Coronary artery (tissue), 2 donors: ENCODE data around the gene ADAD2.

Source experiments
- DNase-seq: peaks from one replicate; pipeline ENCODE4 v3.0.0-alpha.2; 2017; ENCODE audit warnings: low spot score
- H3K27ac ChIP-seq, 2 donors: fragments of 200-600 bp; sonication (generic); one replicate each; pipeline ENCODE4 v1.5.1; 2016 to 2019
- H3K4me3 ChIP-seq: fragments of 200-600 bp; sonication (generic); 2 replicates; pipeline ENCODE4 v1.5.1; 2016; ENCODE audit warnings: mild to moderate bottlenecking, moderate library complexity
- TF ChIP-seq, protein P1 (sequence below): fragments of 200-600 bp; sonication (generic); IDR thresholded peaks from one replicate; pipeline ENCODE4 v1.5.1; 2019; ENCODE audit warnings: antibody characterized with exemption

ADAD2 gene

GRCh38 chr16:84181144-84181915 lies 9.6 kb upstream of the ADAD2 start:
- no peak overlapping the region for H3K27ac ChIP-seq
- H3K4me3 ChIP-seq = no peak overlapping the region
- TF ChIP-seq, protein P1, sequence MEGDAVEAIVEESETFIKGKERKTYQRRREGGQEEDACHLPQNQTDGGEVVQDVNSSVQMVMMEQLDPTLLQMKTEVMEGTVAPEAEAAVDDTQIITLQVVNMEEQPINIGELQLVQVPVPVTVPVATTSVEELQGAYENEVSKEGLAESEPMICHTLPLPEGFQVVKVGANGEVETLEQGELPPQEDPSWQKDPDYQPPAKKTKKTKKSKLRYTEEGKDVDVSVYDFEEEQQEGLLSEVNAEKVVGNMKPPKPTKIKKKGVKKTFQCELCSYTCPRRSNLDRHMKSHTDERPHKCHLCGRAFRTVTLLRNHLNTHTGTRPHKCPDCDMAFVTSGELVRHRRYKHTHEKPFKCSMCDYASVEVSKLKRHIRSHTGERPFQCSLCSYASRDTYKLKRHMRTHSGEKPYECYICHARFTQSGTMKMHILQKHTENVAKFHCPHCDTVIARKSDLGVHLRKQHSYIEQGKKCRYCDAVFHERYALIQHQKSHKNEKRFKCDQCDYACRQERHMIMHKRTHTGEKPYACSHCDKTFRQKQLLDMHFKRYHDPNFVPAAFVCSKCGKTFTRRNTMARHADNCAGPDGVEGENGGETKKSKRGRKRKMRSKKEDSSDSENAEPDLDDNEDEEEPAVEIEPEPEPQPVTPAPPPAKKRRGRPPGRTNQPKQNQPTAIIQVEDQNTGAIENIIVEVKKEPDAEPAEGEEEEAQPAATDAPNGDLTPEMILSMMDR = no peak
- DNase-seq = peak; percentile 68

GRCh38 chr16:84182104-84182503 lies 8.9 kb upstream of the ADAD2 start:
- TF ChIP-seq, protein P1 = no peak
- DNase-seq = peak; percentile 68
- Histone ChIP-seq H3K4me3 (no peak overlapping the region), H3K27ac (no peak overlapping the region)

GRCh38 chr16:84182680-84183571 lies 8.0 kb upstream of the ADAD2 start:
- H3K4me3 ChIP-seq = no peak overlapping the region
- TF ChIP-seq, protein P1 = no peak
- DNase-seq = peak; percentile 57
- H3K27ac ChIP-seq = no peak overlapping the region

DNA sequence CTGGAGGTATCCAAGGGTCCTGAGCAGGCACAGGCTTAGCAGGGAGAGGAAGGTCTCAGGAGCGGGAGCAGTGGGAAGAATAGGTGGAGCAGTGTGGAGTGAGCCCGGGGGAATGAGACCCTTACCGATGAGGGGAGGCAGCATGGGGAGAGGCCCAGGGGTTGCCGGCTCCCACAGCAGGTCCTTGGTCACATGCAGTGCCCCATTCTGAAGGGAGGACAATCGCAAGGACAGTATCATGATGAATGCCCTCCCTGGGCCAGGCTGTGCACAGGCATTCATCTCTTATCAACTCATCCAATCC lies 7.4 kb upstream of the ADAD2 start:
- no peak overlapping the region for H3K27ac ChIP-seq
- no peak overlapping the region for H3K4me3 ChIP-seq
- TF ChIP-seq, protein P1 = no peak
- no peak for DNase-seq

GRCh38 chr16:84183911-84184591 lies 6.9 kb upstream of the ADAD2 start:
- TF ChIP-seq, protein P1 = no peak
- peak; percentile 66 for DNase-seq

GRCh38 chr16:84184775-84185174 lies 6.2 kb upstream of the ADAD2 start:
- TF ChIP-seq, protein P1 = no peak
- peak; percentile 68 for DNase-seq
- no peak overlapping the region for H3K4me3 ChIP-seq
- H3K27ac ChIP-seq = no peak overlapping the region

More at GRCh38 chr16:84183911-84184591, 6.9 kb upstream of the ADAD2 start:
- Histone ChIP-seq H3K27ac (peak overlapping the region in 1 of 2 donors; percentile 26), H3K4me3 (no peak overlapping the region)
